GM12878 (cell line): ENCODE measurements around the gene ARHGAP45. TPM values are rescaled to one million over a fixed set of nuclear protein-coding genes. Genes with fewer than 3 reads are reported as not detected.

Experiments
- ATF7 ChIP-seq: fragments of 450-650 bp; IDR thresholded peaks from 2 replicates; pipeline ENCODE4 v1.6.1; 2016; ENCODE audit warnings: low read depth, mild to moderate bottlenecking
- CBFB ChIP-seq: IDR thresholded peaks from 2 replicates; pipeline ENCODE4 v1.6.1; 2016; ENCODE audit warnings: antibody characterized with exemption, low read depth
- CREM ChIP-seq: IDR thresholded peaks from 2 replicates; pipeline ENCODE4 v1.6.1; 2014; ENCODE audit warnings: antibody characterized with exemption, low read depth
- DPF2 ChIP-seq: fragments of 450-650 bp; IDR thresholded peaks from 2 replicates; pipeline ENCODE4 v1.6.1; 2017; ENCODE audit warnings: mild to moderate bottlenecking
- HDAC2 ChIP-seq: fragments of 200-600 bp; sonication (generic); IDR thresholded peaks from 2 replicates; pipeline ENCODE4 v1.6.1; 2017
- IKZF2 ChIP-seq, 2 experiments: fragments of 450-650 bp; IDR thresholded peaks; 2 replicates each; pipeline ENCODE4 v1.6.1; 2017; ENCODE audit warnings: mild to moderate bottlenecking in 2 of 2, moderate library complexity in 2 of 2
- LARP7 ChIP-seq: fragments of 450-650 bp; IDR thresholded peaks from 2 replicates; pipeline ENCODE4 v1.6.1; 2017; ENCODE audit warnings: mild to moderate bottlenecking
- MXI1 ChIP-seq: fragments of 150-350 bp; IDR thresholded peaks from 2 replicates; pipeline ENCODE4 v1.6.1; 2011; ENCODE audit warnings: low read depth, mild to moderate bottlenecking, inconsistent platforms, low read length, improper control_type of control experiment
- PAX8 ChIP-seq: fragments of 450-650 bp; IDR thresholded peaks from 2 replicates; pipeline ENCODE4 v1.6.1; 2017; ENCODE audit warnings: mild to moderate bottlenecking, moderate library complexity
- POLR2A ChIP-seq: IDR thresholded peaks from 2 replicates; pipeline ENCODE4 v1.6.1; 2011; ENCODE audit warnings: low read depth, mild to moderate bottlenecking, low read length
- SMARCA5 ChIP-seq: fragments of 450-650 bp; IDR thresholded peaks from 2 replicates; pipeline ENCODE4 v1.6.1; 2017; ENCODE audit warnings: mild to moderate bottlenecking
- SPI1 ChIP-seq: IDR thresholded peaks from 2 replicates; pipeline ENCODE4 v1.6.1; 2011; ENCODE audit warnings: low read depth, mild to moderate bottlenecking, low read length, moderate library complexity, borderline replicate concordance; ENCODE audit not compliant: insufficient read depth
- TARDBP ChIP-seq: IDR thresholded peaks from 2 replicates; pipeline ENCODE4 v1.6.1; 2016; ENCODE audit warnings: borderline replicate concordance
- ZBTB11 ChIP-seq: fragments of 450-650 bp; formaldehyde crosslinking; IDR thresholded peaks from 2 replicates; pipeline ENCODE4 v1.5.0; 2022; ENCODE audit warnings: mild to moderate bottlenecking, missing genetic modification characterization
- ZBTB4 ChIP-seq: fragments of 450-650 bp; formaldehyde crosslinking; IDR thresholded peaks from 2 replicates; pipeline ENCODE4 v1.4.0; 2022; ENCODE audit warnings: mild to moderate bottlenecking, moderate library complexity
- polyA plus RNA-seq, 11 experiments: library from polyadenylated mRNA; depleted of rRNA in 4 of 11; unstranded in 6 of 11; stranded (reverse) in 5 of 11; fragments of >200 nt; fragmentation: Nextera tagmentation in 4 of 11; fragmentation: Illumina TruSeq in 1 of 11; extraction: Ambion mirVana in 4 of 11; extraction: Trizol in 1 of 11; gene quantifications; 1 replicate in 1 of 11; 2 replicates in 10 of 11; pipeline versions ENCODE4 v1.2.1 to v1.2.3, GENCODE V29; 2011 to 2016; ENCODE audit warnings: inconsistent platforms in 2 of 11, missing spikeins in 2 of 11, low read depth in 1 of 11
- total RNA-seq, 4 experiments: library from RNA; depleted of rRNA in 3 of 4; stranded (reverse); fragments of >200 nt in 3 of 4; fragmentation: Illumina TruSeq in 1 of 4; extraction: Trizol in 1 of 4; gene quantifications; 2 replicates each; pipeline versions ENCODE4 v1.2.1 to v1.2.3, GENCODE V29; 2013 to 2021
- TF ChIP-seq, protein P1 (sequence below): fragments of 450-650 bp; IDR thresholded peaks from 2 replicates; pipeline ENCODE4 v1.6.1; 2017; ENCODE audit warnings: low read depth, mild to moderate bottlenecking, moderate library complexity
- TF ChIP-seq, protein P2 (sequence below): fragments of 450-650 bp; IDR thresholded peaks from 2 replicates; pipeline ENCODE4 v1.6.1; 2016; ENCODE audit warnings: mild to moderate bottlenecking

ARHGAP45 gene
- total and polyA plus RNA-seq, 10 of the 15 experiments (the other 5 are each of a cell fraction or from before 2014, with no cell fraction given), result 1.4 to 151 (median 59.9) TPM

DNA sequence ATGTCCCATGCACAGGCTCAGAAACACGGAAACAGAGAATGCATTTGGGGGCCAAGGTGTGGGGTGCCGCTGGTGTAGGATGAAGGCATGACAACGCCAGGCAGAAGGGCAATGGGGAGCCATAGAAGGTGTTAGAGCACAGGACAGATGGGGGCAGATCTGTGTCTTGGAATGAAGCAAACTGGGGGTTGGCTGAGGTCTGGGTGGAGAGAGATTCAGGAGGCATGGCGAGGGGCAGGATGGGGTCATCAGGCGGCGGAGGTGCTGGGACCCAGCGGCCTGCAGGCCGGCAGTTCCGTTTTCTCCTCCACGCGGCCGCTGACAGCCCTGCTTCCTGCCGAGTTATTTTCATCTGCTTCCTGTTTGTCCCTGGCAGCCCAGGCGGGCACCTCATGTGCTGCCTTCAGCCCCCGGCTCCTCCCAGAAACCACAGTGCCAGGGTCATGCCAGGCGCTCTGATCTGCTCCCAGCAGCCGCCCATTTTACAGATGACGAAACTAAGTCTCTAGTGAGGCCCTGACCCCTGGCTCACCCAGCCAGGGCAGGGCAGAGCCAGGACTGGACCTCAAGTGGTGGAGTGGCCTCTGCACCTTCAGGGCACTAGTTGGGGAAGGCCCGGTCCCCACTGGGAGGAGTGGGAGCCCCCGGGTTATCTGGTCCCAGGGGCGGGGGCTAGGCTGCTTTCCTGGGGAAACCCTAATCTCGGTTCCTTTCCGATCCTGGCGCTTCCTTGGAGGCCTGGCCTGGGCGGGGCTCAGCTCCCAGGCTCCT is 2.2 kb downstream of the ARHGAP45 start (continued):
- TF ChIP-seq ZBTB4 (no peak), ZBTB11 (CRISPR knock-in tag) (no peak), IKZF2 (IDR thresholded peaks at IDR 0.05) (peak; percentile 39 to 51; a peak in 2 of 4 replicates), CREM (peak; percentile 33; the same call in 1 of the 2 replicates), SPI1 (peak; percentile 84), LARP7 (peak; percentile 49; the same call in 1 of the 2 replicates), DPF2 (peak; percentile 54), POLR2A (peak; percentile 34; the same call in 1 of the 2 replicates), MXI1 (peak; percentile 95), PAX8 (no peak), TARDBP (0 out of 2 replicates have a peak, but pooled peaks have one; percentile 36), HDAC2 (no peak), SMARCA5 (peak; percentile 78), ATF7 (0 out of 2 replicates have a peak, but pooled peaks have one; percentile 22), CBFB (peak; percentile 53; the same call in 1 of the 2 replicates)
- TF ChIP-seq, protein P1, sequence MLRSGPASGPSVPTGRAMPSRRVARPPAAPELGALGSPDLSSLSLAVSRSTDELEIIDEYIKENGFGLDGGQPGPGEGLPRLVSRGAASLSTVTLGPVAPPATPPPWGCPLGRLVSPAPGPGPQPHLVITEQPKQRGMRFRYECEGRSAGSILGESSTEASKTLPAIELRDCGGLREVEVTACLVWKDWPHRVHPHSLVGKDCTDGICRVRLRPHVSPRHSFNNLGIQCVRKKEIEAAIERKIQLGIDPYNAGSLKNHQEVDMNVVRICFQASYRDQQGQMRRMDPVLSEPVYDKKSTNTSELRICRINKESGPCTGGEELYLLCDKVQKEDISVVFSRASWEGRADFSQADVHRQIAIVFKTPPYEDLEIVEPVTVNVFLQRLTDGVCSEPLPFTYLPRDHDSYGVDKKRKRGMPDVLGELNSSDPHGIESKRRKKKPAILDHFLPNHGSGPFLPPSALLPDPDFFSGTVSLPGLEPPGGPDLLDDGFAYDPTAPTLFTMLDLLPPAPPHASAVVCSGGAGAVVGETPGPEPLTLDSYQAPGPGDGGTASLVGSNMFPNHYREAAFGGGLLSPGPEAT, result 0 out of 2 replicates have a peak, but pooled peaks have one; percentile 21
- TF ChIP-seq, protein P2, sequence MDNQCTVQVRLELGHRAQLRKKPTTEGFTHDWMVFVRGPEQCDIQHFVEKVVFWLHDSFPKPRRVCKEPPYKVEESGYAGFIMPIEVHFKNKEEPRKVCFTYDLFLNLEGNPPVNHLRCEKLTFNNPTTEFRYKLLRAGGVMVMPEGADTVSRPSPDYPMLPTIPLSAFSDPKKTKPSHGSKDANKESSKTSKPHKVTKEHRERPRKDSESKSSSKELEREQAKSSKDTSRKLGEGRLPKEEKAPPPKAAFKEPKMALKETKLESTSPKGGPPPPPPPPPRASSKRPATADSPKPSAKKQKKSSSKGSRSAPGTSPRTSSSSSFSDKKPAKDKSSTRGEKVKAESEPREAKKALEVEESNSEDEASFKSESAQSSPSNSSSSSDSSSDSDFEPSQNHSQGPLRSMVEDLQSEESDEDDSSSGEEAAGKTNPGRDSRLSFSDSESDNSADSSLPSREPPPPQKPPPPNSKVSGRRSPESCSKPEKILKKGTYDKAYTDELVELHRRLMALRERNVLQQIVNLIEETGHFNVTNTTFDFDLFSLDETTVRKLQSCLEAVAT, result 0 out of 2 replicates have a peak, but pooled peaks have one; percentile 45
